Stomach (tissue), 9 donors: ENCODE results near the gene EPB41L3. TPM values are rescaled to one million over a fixed set of nuclear protein-coding genes. Genes with fewer than 3 reads are reported as not detected.

Experiments
- DNase-seq, 2 donors: peaks; one replicate each; pipeline versions ENCODE4 v3.0.0 to v3.0.0-alpha.2; 2013 to 2019
- H3K27ac ChIP-seq, 5 donors: fragments of 200-600 bp in 4 of 5; sonication (generic) in 4 of 5; one replicate each; pipeline ENCODE4 v1.5.1; 2013 to 2019; ENCODE audit warnings: mild to moderate bottlenecking in 1 of 5, moderate library complexity in 1 of 5
- H3K27me3 ChIP-seq, 3 donors: fragments of 200-600 bp; sonication (generic); one replicate each; pipeline ENCODE4 v1.5.1; 2017 to 2019; ENCODE audit warnings: mixed run types in 1 of 3
- H3K36me3 ChIP-seq, 4 donors: fragments of 200-600 bp; sonication (generic); 1 replicate in 3 of 4; 2 replicates in 1 of 4; pipeline ENCODE4 v1.5.1; 2016 to 2019
- H3K4me1 ChIP-seq, 4 donors: fragments of 200-600 bp; sonication (generic); one replicate each; pipeline ENCODE4 v1.5.1; 2016 to 2019
- H3K4me3 ChIP-seq, 4 donors: fragments of 200-600 bp; sonication (generic) in 3 of 4; one replicate each; pipeline ENCODE4 v1.5.1; 2016 to 2019; ENCODE audit warnings: mild to moderate bottlenecking in 1 of 4
- H3K9me3 ChIP-seq, 4 donors: fragments of 200-600 bp; sonication (generic); one replicate each; pipeline ENCODE4 v1.5.1; 2016 to 2019
- CTCF ChIP-seq, 7 experiments: fragments of 450-650 bp in 4 of 7; fragments of 200-600 bp in 3 of 7; sonication (generic) in 3 of 7; IDR thresholded peaks; one replicate each; pipeline ENCODE4 v1.5.1; 2016 to 2019; ENCODE audit warnings: antibody characterized with exemption in 7 of 7, control low read depth in 2 of 7, mild to moderate bottlenecking in 1 of 7
- EP300 ChIP-seq: sonication (generic); formaldehyde crosslinking; IDR thresholded peaks from one replicate; pipeline ENCODE4 v1.6.1; 2017; ENCODE audit warnings: antibody characterized with exemption
- POLR2A ChIP-seq, 4 donors: fragments of 450-650 bp; IDR thresholded peaks; one replicate each; pipeline ENCODE4 v1.6.1; 2016; ENCODE audit warnings: antibody characterized with exemption in 4 of 4, control low read depth in 2 of 4, mild to moderate bottlenecking in 1 of 4, moderate library complexity in 1 of 4
- POLR2AphosphoS5 ChIP-seq, 3 donors: sonication (generic); formaldehyde crosslinking; IDR thresholded peaks; one replicate each; pipeline ENCODE4 v1.6.1; 2016; ENCODE audit warnings: antibody characterized with exemption in 3 of 3
- WGBS, 5 donors: extraction: QIAGEN DNeasy Blood & Tissue Kit in 3 of 5; methylation state at CpG; one replicate each; pipeline versions ENCODE4 v1.1.5 to v1.1.7; 2013 to 2018; 5-methylcytosine and 5-hydroxymethylcytosine counted together
- intact Hi-C: fragments of 100-400 bp; cut with DNase I; formaldehyde crosslinking; loops from one replicate; pipeline ENCODE4 v1.15.1; 2023; ENCODE audit warnings: low total_unique reads
- polyA plus RNA-seq, 3 donors: library from polyadenylated mRNA; stranded (reverse); fragments of 200-250 nt; gene quantifications; one replicate each; pipeline ENCODE4 v1.2.3, GENCODE V29; 2013
- total RNA-seq, 5 donors: library from RNA; depleted of rRNA; stranded (reverse); fragments of >200 nt; gene quantifications; one replicate each; pipeline versions ENCODE4 v1.1.0 to v1.2.3, GENCODE V29; 2014 to 2016
- donor health status: healthy with polysubstance abuse.
- donor health status: Bipolar disorder and iron deficiency.
- donor health status: healthy.

EPB41L3 gene
- total and polyA plus RNA-seq, 8 donors: 3.5 to 120 (median 11.9) TPM

- Histone ChIP-seq H3K27ac (no peak overlapping the region), H3K4me1 (no peaks in the 10 kb centered on the region), H3K27me3 (no peaks in the 10 kb centered on the region), H3K36me3 (no peaks in the 10 kb centered on the region), H3K4me3 (no peak overlapping the region), H3K9me3 (no peaks in the 10 kb centered on the region)
- no peak for DNase-seq
- intact Hi-C loops: no loop called here
- TF ChIP-seq POLR2AphosphoS5 (IDR thresholded peaks at IDR 0.05) (no peak), CTCF (IDR thresholded peaks at IDR 0.05) (no peak)
- WGBS, 5 donors: 77 to 87% (median 82%) methylated on average over 6 of the region's 6 CpGs
Observed at GRCh38 chr18:5467671-5468070, 76.1 kb downstream of the EPB41L3 start.

GRCh38 chr18:5466256-5466655 is 77.5 kb downstream of the EPB41L3 start:
- Histone ChIP-seq H3K27ac (no peak overlapping the region), H3K9me3 (no peaks in the 10 kb centered on the region), H3K4me3 (no peak overlapping the region), H3K27me3 (no peaks in the 10 kb centered on the region), H3K36me3 (no peaks in the 10 kb centered on the region), H3K4me1 (no peaks in the 10 kb centered on the region)
- 69 to 81% (median 72%) methylated on average over 5 of the region's 5 CpGs for WGBS, 5 donors
- intact Hi-C loops: no loop called here
- peak in 1 of 2 donors; percentile 24 for DNase-seq
- no peak for TF ChIP-seq CTCF (IDR thresholded peaks at IDR 0.05)
- no peak for TF ChIP-seq POLR2A (IDR thresholded peaks at IDR 0.05)
- TF ChIP-seq EP300: no peak
- TF ChIP-seq POLR2AphosphoS5 (IDR thresholded peaks at IDR 0.05): no peak

GRCh38 chr18:5464251-5464650 is 79.5 kb downstream of the EPB41L3 start:
- intact Hi-C loops: no loop called here
- H3K27ac ChIP-seq: peak overlapping the region in 1 of 5 donors; percentile 5
- DNase-seq: no peak
- 46 to 68% (median 53%) methylated on average over 2 of the region's 2 CpGs for WGBS, 5 donors
- H3K36me3 ChIP-seq: no peaks in the 10 kb centered on the region
- TF ChIP-seq POLR2AphosphoS5 (IDR thresholded peaks at IDR 0.05): no peak
- no peak for TF ChIP-seq EP300
- no peak for TF ChIP-seq CTCF (IDR thresholded peaks at IDR 0.05)
- no peak for TF ChIP-seq POLR2A (IDR thresholded peaks at IDR 0.05)
- no peaks in the 10 kb centered on the region for H3K9me3 ChIP-seq
- no peak overlapping the region for H3K4me3 ChIP-seq
- H3K27me3 ChIP-seq: no peaks in the 10 kb centered on the region
- H3K4me1 ChIP-seq: no peaks in the 10 kb centered on the region

GRCh38 chr18:5463831-5464230 is 80.0 kb downstream of the EPB41L3 start:
- WGBS, 5 donors: 87 to 92% (median 89%) methylated on average over 8 of the region's 8 CpGs
- Histone ChIP-seq H3K27ac (peak overlapping the region in 1 of 5 donors; percentile 5), H3K4me3 (no peak overlapping the region), H3K36me3 (no peaks in the 10 kb centered on the region), H3K4me1 (no peaks in the 10 kb centered on the region), H3K27me3 (no peaks in the 10 kb centered on the region), H3K9me3 (no peaks in the 10 kb centered on the region)
- intact Hi-C loops: no loop called here
- DNase-seq: no peak
- no peak for TF ChIP-seq EP300
- TF ChIP-seq CTCF (IDR thresholded peaks at IDR 0.05): no peak
- no peak for TF ChIP-seq POLR2A (IDR thresholded peaks at IDR 0.05)
- TF ChIP-seq POLR2AphosphoS5 (IDR thresholded peaks at IDR 0.05): no peak
